HG02623 (cell line): ENCODE measurements around the gene CSRP1.
"Not testable (repeated sequence)": the region's sequence is repeated elsewhere in the genome, so short reads cannot be mapped to it uniquely, and the experiment has no call there.

Source experiments
- ATAC-seq: cut with Tn5 transposase; IDR thresholded peaks from one replicate; pipeline ENCODE4 v1.9.1; 2021; ENCODE audit warnings: moderate library complexity; ENCODE audit not compliant: unreplicated experiment

Gene CSRP1

DNA sequence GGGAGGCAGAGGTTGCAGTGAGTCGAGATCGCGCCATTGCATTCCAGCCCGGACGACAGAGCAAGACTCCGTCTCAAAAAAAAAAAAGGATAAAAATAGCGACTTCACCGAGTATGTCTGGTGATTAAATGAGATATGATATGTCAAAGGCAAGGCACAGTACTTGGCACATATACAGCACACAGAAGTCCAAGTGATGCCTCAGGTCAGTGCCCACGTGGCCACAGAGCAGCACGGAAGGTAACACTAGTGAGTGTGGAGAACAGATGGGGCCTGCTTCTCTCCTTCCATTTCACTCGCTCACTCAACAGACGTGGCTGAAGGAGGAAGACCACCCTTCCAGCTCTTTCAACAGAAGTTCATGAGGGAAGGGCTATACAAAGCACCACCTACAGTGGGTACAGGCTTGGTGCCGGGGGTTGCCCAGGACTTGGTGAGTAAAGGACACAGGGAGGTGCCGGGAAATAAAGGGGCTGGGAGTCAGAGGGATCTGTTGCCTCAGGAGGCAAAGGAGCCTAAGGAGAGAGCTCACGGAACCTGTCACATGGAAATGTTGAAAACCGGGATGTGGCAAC, 8.9 kb downstream of the CSRP1 start:
- ATAC-seq = no peak

DNA sequence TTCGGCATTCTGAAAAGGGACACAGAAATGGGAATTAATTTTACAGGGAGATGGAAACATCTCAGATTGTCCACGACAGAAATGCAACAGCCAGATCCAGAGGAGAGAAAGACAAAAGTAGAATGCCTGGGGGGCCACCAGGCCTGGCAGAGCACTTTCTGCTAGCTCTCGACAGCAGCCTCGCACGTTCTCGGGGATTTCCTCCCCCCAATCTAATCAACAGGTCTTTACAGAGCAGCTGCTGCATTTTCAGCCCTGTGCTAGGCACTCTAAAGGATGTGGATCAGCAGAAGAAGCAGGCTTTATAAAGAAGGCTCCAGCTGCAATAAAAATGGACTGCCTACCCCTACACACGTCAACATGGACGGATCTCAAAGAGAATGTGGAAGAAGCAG, 10.6 kb downstream of the CSRP1 start:
- ATAC-seq = no peak

DNA sequence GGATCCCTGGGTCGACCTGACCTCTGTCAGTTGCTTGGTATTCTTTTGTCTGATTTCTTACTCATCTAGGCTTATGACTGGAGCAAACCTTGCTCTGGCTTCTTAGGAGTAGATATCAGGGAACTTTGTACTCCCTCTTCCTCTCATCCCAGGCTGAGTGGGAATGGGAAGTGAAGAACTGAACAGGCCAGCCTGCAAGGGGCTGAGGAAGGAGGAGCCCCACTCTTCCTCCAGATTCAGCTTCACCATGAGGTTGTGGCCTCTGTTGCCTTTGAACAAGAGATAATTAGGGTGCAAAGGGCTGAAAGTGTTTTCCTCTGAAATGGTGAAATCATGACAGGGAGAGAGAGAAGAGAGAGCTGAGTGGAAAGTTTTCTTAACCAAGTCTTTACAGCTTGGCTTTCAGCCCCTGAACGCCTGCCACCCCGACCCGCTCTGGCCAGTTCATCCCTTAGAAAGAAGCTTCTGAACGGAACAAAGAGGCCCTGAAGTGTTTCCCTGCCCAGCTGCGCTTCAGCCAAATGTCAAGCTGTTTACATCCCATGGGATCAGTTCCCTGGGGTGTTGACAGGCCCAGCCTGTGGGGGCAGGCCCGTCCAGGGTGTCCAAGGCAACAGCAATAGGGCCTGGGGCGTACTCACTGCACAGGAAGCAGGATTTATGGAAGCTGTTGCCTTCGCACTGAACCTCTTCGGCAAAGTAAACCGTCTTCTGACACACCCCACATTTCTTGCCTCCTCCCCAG, 11.2 kb downstream of the CSRP1 start:
- ATAC-seq = no peak

DNA sequence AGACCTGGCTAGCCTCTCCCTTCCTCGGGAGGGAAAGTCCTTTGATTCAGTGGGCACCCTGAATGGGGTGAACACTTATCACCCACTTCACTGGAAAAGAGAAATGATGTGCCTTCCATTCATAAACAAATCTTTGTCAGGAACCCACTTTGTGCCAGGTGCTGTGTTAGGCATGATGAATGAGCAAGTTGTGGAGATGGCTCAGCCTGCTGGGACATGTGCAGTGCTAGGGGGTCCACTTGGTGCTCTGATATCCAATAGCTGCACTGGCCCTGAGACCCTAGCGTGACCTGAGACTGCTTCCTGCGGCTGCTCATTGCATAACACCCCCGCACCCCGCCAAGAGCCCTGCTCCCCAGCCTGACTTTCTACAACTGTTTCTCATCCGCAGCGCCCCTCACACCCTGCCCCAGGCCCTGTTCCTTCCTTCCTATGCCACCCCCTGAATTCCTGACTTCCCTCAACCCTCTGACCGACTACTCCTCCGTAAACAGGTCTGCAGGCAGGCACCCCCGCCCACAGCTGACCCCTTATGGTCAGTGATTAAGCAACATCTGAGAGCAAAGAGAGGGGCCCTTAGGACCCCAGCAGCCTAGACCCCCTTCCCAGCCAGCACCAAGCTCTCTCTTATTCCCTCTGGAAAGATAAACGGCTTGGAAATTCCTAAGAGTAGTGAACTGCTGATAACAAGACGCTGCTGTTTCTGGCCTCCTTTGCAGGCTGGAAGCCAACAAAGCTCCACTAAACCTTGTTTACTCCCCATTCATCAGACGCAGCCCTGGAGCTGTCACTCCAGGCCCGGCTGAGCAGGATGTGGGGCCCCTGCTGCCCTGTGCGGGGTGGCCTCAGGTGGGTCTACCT, 12.9 kb downstream of the CSRP1 start:
- ATAC-seq = no peak

DNA sequence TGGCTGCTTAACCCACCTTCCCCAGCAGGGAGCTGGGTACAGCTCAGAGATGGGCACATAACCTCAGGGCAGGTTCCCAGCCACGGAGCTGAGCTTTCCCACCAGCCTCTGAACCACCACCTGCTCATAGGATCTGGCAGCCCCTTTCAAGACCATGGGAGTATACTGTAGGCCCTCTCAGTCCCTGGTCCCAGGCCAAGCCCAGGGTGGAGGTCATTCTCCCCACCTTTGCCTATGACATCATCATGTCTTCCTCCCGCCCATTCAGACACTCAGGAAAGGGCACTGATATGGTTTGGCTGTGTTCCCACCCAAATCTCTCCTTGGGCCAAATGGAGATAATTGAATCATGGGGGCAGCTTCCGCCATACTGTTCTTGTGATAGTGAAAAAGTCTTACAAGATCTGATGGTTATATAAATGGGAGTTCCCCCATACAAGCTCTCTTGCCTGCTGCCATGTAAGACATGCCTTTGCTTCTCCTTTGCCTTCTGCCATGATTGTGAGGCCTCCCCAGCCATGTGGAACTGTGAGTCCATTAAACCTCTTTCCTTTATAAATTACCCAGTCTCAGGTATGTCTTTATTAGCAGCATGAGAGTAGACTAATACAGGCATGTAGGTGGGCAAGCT, 13.8 kb downstream of the CSRP1 start:
- ATAC-seq = not testable (repeated sequence)

DNA sequence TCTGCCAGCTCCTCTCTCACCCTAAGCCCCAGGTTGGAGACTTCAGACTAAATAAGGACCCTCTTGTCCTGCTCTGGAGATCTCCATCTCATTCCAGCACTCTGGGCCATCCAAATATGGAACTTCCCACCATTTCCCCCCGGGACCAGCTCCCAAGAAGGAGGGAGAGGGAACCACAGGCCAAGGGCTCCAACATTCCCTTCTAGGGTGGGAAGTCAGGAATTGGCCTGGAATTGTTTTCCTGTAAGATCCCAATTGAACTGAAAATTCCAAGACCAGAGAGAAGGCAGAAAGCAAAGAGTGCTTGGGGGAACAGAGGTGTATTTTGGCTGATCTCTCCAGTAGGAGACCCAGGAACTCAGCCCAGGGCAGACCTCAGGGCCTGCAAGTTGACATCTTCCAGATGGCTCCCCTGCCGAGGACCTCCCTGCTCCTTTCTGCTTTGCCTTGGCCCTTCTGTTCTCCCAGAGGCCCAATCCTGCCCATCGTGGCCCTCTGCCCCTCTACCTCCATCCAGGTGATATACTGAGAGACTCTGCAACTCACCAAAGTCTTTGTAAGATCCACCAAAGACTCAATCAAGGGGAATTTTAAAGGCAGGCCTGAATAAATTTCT, 14.9 kb downstream of the CSRP1 start:
- ATAC-seq = no peak

DNA sequence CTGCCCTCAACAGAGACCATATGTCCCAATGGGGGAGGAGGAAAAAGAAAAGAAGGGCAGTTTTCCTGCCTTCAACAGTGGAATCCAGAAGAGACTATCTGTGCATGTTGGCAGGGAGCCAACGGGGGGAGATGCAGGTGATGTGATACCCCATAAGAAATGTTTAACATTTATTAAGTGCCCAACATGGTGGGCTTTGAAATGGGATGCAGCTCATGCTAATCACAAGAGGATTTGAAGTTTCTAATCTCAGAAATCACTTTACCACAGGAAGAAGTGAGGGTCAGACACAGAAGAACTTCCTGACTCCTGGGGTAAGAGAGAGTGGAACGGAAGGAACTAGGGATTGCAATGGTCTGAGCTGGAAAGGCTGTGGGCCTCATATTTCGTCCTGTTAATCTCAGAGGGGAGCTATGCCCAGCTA, 16.2 kb downstream of the CSRP1 start:
- no peak for ATAC-seq

DNA sequence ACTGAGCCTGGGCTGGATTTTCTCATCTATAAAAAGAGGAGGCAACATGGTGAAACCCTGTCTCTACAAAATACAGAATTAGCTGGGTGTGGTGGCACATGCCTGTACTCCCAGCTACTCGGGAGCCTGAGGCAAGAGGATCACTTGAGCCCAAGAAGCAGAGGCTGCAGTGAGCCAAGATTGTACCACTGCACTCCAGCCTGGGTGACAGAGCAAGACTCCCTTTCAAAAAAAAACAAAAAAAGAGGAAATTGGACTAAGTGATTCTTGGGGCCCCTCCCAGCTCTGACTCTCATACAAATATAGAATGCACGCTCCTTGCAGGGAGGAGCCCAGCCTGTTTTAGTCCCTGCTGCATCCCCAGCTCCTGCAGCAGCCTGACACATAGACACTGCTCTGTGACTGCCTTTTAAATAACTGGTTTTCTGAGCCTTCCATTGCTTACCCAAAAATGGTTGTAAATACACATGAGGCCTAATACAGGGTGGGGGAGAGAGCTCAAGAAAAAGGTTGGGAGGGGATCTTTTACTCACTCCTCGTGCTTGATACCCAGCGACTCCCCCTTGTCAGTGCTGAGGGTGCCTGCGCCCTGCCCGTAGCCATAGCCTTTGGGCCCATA, 17.2 kb downstream of the CSRP1 start:
- ATAC-seq = no peak

DNA sequence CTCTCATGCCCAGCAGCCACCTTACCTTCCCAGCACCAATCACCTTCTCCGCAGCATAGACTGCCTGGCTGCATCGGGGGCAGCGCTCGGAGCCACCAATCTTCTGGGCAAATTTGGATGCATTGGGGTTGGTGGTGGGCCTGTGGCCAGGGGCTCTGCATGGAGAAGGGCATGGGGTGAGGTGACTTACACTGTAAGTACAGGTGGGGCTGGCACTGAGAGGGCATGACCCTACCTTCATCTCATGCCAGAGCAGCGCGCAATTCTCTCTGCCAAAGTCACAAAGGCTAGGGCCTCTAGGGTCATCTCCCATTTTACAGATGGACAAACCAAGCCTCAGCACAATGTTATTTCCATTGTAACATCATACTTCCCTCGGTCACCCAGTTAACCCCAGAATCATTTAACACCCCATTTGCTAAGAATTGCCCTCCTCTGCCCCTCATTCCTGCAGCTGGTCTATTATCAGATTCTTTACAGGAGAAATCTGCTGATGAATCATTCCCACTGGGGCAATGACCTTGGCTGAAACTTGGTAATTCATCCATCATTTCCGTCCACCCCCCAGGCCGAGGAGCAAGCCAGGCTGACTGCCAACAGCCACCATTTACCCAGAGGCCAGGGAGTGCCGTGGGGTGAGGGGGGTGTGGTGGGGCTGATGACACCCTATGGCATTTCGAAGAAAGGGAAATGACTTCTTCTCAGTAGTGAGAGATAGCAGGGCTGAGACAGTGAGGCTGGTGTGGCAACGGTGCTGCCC, 17.9 kb downstream of the CSRP1 start:
- ATAC-seq = no peak

DNA sequence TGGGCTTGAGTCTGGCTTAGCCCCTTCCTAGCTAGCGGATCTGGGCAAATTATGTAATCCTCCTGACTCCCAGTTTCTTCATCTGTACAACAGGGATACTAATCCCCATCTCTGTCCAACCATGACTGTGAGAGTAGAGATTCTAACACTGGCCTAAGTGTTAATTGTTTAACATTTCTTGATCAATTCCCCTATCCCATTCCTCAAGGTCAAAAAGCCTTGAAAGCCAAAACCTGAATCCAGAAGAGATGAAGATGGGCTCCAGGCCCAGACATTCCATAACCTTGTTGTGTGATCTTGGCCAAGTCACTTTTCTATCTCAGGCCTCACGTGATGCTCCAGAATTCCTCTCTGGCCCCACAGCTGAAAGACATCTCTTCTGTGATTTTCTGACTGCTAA, 19.2 kb downstream of the CSRP1 start:
- no peak for ATAC-seq

DNA sequence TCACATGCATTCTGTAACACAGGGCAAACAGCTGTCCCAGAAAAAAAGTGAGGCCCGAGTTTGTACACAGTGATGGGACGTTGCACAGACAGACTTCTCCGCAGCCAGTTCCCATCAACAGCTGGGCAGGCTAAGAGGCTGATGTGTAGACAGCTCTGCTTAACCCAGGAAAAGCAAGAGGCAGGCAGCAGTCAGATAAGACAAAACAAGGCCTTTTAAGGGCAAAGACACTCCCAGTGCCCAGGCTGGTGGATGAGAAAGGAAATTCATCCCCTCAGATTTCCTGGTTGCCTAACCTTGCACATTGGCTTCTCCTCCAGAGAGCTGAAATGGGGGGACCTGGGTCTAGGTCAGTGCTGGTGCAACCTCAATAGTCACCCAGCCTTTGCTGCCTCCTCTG, 20.7 kb downstream of the CSRP1 start:
- ATAC-seq = no peak

DNA sequence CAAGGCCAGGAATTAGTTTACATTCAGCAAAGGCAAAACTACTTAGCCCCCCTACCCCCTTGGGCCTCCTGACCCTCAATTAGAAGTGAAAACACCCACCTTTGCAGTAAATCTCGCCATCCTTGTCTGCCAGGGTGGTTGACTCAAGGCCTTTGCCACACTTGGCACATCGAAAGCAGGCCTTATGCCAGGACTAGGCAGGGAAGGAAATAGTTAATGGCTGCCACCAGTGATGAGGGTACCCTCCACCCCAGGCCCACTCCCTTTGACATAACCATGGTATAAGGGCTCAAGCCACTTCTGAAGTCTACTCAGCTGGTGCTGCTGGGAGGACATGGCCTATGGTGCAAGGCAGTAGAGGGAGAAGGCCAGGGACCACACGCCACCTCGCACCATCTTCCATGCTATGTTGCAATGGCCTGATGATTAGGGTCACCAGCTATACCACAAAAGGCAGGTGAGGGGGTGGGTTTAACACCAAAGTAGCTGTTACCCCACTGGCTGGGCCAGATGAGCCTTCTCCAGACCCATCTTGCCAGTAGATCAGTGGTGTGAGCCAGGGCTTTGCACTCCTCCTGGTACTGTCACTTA, 21.6 kb downstream of the CSRP1 start:
- no peak for ATAC-seq

DNA sequence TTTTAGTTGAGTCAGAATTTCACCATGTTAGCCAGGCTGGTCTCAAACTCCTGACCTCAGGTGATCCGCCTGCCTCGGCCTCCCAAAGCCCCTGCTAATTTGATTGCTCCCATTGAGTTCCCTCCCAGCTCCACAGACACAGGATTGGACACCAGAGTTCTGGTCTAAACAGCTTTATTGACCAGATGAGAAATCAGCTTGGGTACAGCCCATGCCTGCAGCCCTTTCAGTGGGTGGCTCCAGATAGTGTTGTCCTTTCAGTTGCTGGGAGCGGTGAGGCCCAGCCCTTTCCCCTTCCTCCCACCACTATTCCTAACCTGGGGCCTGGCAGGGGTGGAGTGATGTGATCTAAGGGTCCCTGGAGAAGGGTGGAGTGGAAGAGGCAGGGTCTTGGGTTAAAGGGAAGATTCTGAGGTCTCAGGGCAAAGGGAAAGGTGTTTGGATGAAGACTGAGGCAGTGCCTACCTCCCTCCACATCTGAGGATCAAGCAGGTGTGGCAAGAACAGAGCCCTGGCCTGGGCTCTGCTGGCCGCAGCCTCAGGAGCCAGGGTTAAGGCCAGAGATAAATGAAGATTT, 23.5 kb downstream of the CSRP1 start:
- ATAC-seq = no peak

DNA sequence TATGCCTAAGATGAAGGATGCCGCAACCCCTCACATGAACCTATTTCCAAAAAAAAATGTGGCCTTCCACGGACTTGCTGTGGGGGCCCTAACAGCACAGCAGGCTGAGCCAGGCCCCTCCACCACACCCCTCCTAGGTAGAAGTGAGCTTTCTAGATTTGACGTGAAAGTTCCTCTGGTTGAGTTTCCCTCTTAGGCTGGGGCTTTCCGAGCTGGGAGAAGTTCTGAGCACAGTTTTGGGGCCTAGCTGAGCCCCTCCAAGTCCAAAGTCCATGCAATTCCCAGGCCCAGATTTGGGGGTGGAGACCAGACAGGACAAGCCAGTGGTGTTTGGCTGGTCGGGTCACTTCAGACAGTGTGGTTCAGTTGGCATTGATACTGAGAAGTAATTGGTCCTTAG, 24.2 kb downstream of the CSRP1 start:
- peak; percentile 39 for ATAC-seq

DNA sequence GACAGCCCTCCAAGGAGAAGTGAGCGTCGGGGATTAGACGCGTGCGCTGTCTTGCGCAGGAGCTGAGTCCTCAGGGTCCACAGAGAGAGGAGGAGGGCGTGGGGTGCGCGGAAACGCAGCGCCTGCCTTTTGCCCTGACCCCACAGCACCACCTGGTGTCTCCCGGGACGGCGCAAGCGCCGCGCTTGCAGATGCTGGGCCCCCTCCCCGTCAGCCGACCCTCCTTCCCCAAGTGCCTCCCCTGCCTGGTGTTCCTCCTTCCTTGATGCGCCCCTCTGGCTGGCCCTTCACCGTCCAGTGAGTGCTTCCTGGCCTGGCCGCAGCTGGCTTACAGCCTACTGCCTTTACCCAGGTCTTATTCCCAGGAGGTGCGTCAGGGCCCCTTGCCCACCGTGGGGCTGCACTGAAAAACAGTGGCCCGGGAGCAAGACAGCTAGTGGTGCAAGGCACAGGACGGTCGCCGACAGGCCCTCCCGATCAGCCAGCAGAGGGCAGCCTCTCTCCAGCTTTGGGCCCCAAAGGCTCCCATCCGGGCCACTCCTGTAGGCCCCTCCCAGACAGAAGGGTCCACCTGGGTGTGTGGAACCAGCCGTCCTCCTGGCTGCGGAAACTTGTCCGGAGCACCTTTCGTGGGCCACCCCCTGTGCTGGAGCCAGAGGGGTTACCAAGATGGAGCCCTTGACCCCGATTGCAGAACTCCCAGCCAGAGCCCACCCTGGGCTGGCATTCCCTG, 25.0 kb downstream of the CSRP1 start:
- ATAC-seq = peak; percentile 70

DNA sequence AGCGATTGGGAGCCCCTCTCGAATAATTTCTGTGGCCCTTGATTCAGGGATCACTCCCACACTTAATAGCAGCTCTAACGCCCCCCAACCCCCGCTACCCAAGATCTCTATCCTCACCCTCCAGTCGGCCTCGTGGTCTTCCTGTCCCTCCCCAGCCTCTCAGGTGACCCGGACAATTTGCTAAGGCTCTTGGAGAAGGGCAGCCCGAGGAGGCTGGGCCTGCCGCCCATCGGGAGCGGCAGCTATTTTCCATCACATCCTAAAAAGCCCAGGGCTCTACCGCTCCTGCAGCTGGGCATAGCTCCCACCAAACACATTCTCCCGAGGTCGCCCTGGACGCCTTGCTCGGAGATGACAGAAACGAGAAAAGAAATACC, 25.9 kb downstream of the CSRP1 start:
- ATAC-seq = no peak

DNA sequence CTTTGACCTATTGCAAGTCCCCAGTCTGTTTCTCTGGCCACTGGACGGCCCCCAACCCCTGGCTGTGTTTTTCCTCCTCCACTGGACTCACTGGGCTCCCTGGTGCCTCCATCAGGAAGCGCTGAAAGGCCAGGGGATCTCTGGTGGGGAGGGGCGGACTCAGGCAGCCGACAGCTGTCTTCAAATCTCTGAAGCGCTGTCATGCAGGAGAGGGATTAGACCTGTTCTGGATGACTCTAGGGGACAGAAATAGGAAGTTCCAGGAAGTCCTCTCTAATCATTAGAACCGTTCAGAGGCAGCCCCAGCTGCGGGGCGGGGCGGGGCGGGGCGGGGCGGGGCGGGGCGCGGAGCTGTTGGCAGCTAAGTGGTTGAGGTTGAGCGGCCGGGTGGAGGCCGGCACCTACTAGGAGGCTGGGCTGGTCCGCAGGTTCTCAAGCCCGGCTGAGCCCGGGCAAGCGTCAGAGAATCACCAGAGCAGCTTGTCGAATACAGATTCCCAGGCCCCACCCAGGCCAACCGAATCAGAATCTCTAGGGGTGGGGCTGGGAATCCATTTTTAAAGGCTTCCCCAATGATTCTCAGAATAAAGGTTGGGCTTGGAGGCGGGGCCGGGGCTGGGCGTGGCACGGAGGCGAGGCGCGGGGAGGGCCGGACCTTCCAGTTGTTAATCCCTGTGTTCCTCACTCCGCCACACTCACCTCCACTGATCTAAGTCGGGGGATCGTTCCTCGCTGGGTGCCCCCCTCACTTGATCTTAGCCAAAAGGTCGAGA, 26.5 kb downstream of the CSRP1 start:
- ATAC-seq = peak; percentile 36
